Sigmoid colon (tissue), 3 donors: ENCODE results near the gene NFE2L1.

ENCODE experiments used
- CTCF ChIP-seq, 4 experiments: fragments of 450-650 bp in 3 of 4; fragments of 200-600 bp in 1 of 4; IDR thresholded peaks; one replicate each; pipeline ENCODE4 v1.5.1; 2016 to 2019; ENCODE audit warnings: antibody characterized with exemption in 4 of 4, mild to moderate bottlenecking in 3 of 4, moderate library complexity in 2 of 4
- POLR2A ChIP-seq, 2 donors: fragments of 450-650 bp; IDR thresholded peaks; one replicate each; pipeline ENCODE4 v1.6.1; 2016; ENCODE audit warnings: antibody characterized with exemption in 2 of 2, mild to moderate bottlenecking in 2 of 2, moderate library complexity in 2 of 2

GRCh38 chr17:48054238-48055185, 6.4 kb downstream of the NFE2L1 start:
- TF ChIP-seq CTCF (IDR thresholded peaks at IDR 0.05) (no peak), POLR2A (IDR thresholded peaks at IDR 0.05) (no peak)
